ENCODE results near the gene LMLN. TPM values are rescaled to one million over a fixed set of nuclear protein-coding genes. Genes with fewer than 3 reads are reported as not detected.

Gene LMLN
- total and polyA plus RNA-seq, 2 of the 13 experiments (the other 11 are each of a cell fraction or from before 2014, with no cell fraction given) = 1.2 to 1.8 TPM

GRCh38 chr3:197994736-197995135 lies 34.7 kb downstream of the LMLN start:
- intact Hi-C loops (cut with micrococcal nuclease; ENCODE audit: unreplicated experiment) (no loop called here), in situ Hi-C loops (cut with HindIII; ENCODE audit: extremely low pct_ligation_motif_present, low pct_unique_long_range_greater_than_20kb) (no loop called here)
- Histone ChIP-seq H3K4me3 (replicated peaks in 1 of 3; ENCODE audit: insufficient read depth in 1 of 3, low read depth in 2 of 3, low read length in 3 of 3) (no peak overlapping the region), H3K4me2 (ENCODE audit: low read depth, low read length) (no peak overlapping the region), H3K27me3 (ENCODE audit: control insufficient read depth in 1 of 2, insufficient read depth in 2 of 2, low read length in 2 of 2) (no peaks in the 10 kb centered on the region), H3K9ac (ENCODE audit: insufficient read depth, low read depth, low read length) (no peak overlapping the region), H4K20me1 (ENCODE audit: insufficient read depth, low read length) (no peaks in the 10 kb centered on the region), H3K4me1 (ENCODE audit: insufficient read depth, low read length) (peaks cover 7% of the 10 kb centered on the region; the same call in 1 of the 2 replicates), H3K36me3 (replicated peaks in 1 of 2; ENCODE audit: control insufficient read depth in 1 of 2, insufficient read depth in 2 of 2, low read length in 2 of 2) (no peaks in the 10 kb centered on the region), H3K9me3 (ENCODE audit: low read length) (no peaks in the 10 kb centered on the region), H2AFZ (ENCODE audit: low read length) (no peak overlapping the region), H3K27ac (ENCODE audit: extremely low read length, insufficient read depth, low read length) (no peak overlapping the region), H3K79me2 (ENCODE audit: insufficient read depth, low read length) (no peaks in the 10 kb centered on the region)
- CTCF ChIA-PET (ENCODE audit: low intra/inter-chr PET ratio, low total read pairs) = no interaction called here
- ATAC-seq (peak; percentile 50; the same call in 1 of the 3 replicates), FAIRE-seq (no peak), DNase-seq (ENCODE audit: low spot score) (peak; percentile 5)
- POLR2A ChIA-PET = no interaction called here
- BruUV-seq (replicated peaks) = no TSS peak
- TF ChIP-seq FOXA3 (CRISPR knock-in tag; IDR thresholded peaks at IDR 0.05) = peak; percentile 46; the same call in 1 of the 2 replicates
- 0 out of 2 replicates have a peak, but pooled peaks have one; percentile 17 for TF ChIP-seq PAXIP1 (CRISPR knock-in tag; conservative IDR thresholded peaks at IDR 0.05)
- no peak for TF ChIP-seq MXD1 (CRISPR knock-in tag; IDR thresholded peaks at IDR 0.05)
- peak; percentile 59; the same call in 1 of the 2 replicates for TF ChIP-seq ZBTB33 (CRISPR knock-in tag; IDR thresholded peaks at IDR 0.05)
- TF ChIP-seq FOXP1 (IDR thresholded peaks at IDR 0.05) = no peak
- peak; percentile 66 for TF ChIP-seq FOXP1 (CRISPR knock-in tag; IDR thresholded peaks at IDR 0.05)
- 0 out of 2 replicates have a peak, but pooled peaks have one; percentile 25 for TF ChIP-seq FOXA1 (IDR thresholded peaks at IDR 0.05)
- no peak for TF ChIP-seq FOXA1 (CRISPR knock-in tag; IDR thresholded peaks at IDR 0.05)
- no peak for TF ChIP-seq MAX (IDR thresholded peaks at IDR 0.05)
- 73% methylated on average over 1 of the region's 1 CpG for WGBS (ENCODE audit: low lambda C conversion rate)

Data from HepG2 (cell line).